Activated naive CD8-positive, alpha-beta T cell treated with anti-CD3 and anti-CD28 coated beads for 36 hours (primary cell): ENCODE data around the gene MMP28. TPM values are rescaled to one million over a fixed set of nuclear protein-coding genes. Genes with fewer than 3 reads are reported as not detected.
A peak's percentile ranks its signal among the peaks of the same experiment; 100 is the strongest.

Experiments
- DNase-seq: peaks from one replicate; pipeline ENCODE4 v3.0.0; 2021
- H3K27ac Mint-ChIP-seq: one replicate; pipeline ENCODE4 v1.8.0; 2022; ENCODE audit warnings: mild to moderate bottlenecking, moderate library complexity, mixed read lengths
- H3K27me3 Mint-ChIP-seq: one replicate; pipeline ENCODE4 v1.8.0; 2022; ENCODE audit warnings: mild to moderate bottlenecking, mixed read lengths
- H3K36me3 Mint-ChIP-seq: one replicate; pipeline ENCODE4 v1.8.0; 2021; ENCODE audit warnings: mild to moderate bottlenecking, mixed read lengths
- H3K4me1 Mint-ChIP-seq: one replicate; pipeline ENCODE4 v1.8.0; 2021; ENCODE audit warnings: mixed read lengths
- H3K4me3 Mint-ChIP-seq: one replicate; pipeline ENCODE4 v1.8.0; 2022; ENCODE audit warnings: mild to moderate bottlenecking, moderate library complexity, mixed read lengths
- H3K9me3 Mint-ChIP-seq: one replicate; pipeline ENCODE4 v1.8.0; 2022; ENCODE audit warnings: mixed read lengths
- total RNA-seq, 2 experiments: library from RNA; stranded (reverse); gene quantifications; one replicate each; pipeline ENCODE4 v1.2.3, GENCODE V29; 2021

Gene MMP28
- total RNA-seq, 2 experiments from 2014 or later = 0.21 to 0.50 TPM

DNA sequence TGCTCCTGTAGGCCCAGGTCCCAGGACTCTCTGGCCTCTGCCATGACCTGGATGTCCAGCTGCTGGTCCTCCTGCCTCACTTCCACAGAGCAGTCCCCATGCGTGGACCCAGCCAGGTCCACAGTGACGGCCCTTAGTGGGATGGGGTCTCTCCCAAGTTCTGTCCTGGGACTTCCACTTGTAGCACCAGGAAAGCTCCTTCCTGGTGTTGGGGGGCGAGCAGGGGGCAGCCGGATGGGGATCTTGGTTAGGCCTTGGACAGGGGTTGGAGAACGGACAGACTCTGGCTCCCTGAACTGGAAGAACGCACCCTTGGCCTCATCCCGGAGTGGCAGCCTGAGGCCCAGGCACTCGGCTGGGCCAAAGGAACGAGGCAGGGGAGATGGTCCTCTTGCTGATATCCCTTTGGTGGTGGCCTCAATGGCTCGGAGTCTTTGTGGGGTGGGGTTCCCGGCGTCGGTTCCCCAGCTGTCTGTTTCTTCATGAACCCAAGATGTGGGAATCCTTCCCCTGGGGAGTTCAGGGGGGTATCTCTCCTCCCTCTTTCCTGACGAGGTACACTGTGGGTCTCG, 49.6 kb downstream of the MMP28 start:
- no peak overlapping the region for H3K27ac Mint-ChIP-seq
- H3K4me1 Mint-ChIP-seq = peaks cover 35% of the 10 kb centered on the region
- H3K36me3 Mint-ChIP-seq = no peaks in the 10 kb centered on the region
- H3K9me3 Mint-ChIP-seq = no peaks in the 10 kb centered on the region
- no peak overlapping the region for H3K4me3 Mint-ChIP-seq
- peaks cover 51% of the 10 kb centered on the region for H3K27me3 Mint-ChIP-seq
- no peak for DNase-seq

- Mint-ChIP-seq H3K36me3 (no peaks in the 10 kb centered on the region), H3K9me3 (no peaks in the 10 kb centered on the region), H3K4me1 (peaks cover 30% of the 10 kb centered on the region), H3K27me3 (peaks cover 48% of the 10 kb centered on the region), H3K4me3 (no peak overlapping the region), H3K27ac (no peak overlapping the region)
- DNase-seq = no peak
Measured at GRCh38 chr17:35745246-35745645, 50.2 kb downstream of the MMP28 start.

GRCh38 chr17:35744830-35745229, 50.6 kb downstream of the MMP28 start:
- Mint-ChIP-seq H3K4me3 (no peak overlapping the region), H3K4me1 (peaks cover 28% of the 10 kb centered on the region), H3K27me3 (peaks cover 48% of the 10 kb centered on the region), H3K27ac (no peak overlapping the region), H3K9me3 (no peaks in the 10 kb centered on the region), H3K36me3 (no peaks in the 10 kb centered on the region)
- no peak for DNase-seq

DNA sequence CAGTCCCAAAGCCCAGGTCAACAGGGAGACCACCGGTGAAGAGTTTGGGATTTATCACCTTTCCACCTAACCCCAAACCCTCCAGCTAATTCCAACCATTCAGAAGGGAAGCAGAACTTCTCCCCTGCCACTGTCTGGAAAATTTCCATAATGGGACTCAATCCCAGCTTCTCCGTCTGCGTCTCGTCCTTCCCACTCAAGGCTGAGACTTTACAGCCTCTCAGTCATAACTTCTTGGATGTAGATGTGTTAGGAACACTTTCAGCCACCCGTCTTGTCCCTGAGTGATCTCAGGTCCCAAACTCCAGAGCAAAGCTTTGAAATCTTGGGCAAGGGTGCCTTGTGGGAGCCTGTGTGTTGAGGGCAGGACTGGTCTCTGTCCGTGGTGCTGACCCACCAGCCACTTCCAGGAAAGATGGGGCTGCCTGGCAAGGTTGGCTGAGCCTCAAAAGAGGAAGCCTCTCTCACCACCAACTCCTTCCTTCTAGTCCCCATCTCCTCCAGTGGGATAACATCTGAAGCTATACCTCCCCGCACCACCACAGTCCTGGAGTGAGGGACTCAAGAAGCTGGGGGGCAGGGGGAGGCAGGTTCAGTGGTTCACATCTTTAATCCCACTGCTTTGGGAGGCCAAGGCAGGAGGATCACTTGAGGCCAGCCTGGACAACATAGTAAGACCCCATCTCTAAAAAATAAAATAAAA, 51.7 kb downstream of the MMP28 start:
- no peak for DNase-seq
- no peaks in the 10 kb centered on the region for H3K9me3 Mint-ChIP-seq
- no peaks in the 10 kb centered on the region for H3K36me3 Mint-ChIP-seq
- H3K27me3 Mint-ChIP-seq = peaks cover 42% of the 10 kb centered on the region
- H3K4me1 Mint-ChIP-seq = peaks cover 20% of the 10 kb centered on the region
- H3K27ac Mint-ChIP-seq = no peak overlapping the region
- H3K4me3 Mint-ChIP-seq = no peak overlapping the region

GRCh38 chr17:35742896-35743477, 52.5 kb downstream of the MMP28 start:
- Mint-ChIP-seq H3K4me1 (peaks cover 12% of the 10 kb centered on the region), H3K36me3 (no peaks in the 10 kb centered on the region), H3K27me3 (peaks cover 38% of the 10 kb centered on the region), H3K9me3 (no peaks in the 10 kb centered on the region), H3K27ac (no peak overlapping the region), H3K4me3 (no peak overlapping the region)
- DNase-seq = no peak

- no peak for DNase-seq
- Mint-ChIP-seq H3K9me3 (no peaks in the 10 kb centered on the region), H3K27ac (no peak overlapping the region), H3K27me3 (peaks cover 38% of the 10 kb centered on the region), H3K36me3 (no peaks in the 10 kb centered on the region), H3K4me1 (peaks cover 7% of the 10 kb centered on the region), H3K4me3 (no peak overlapping the region)
Measured at GRCh38 chr17:35742496-35742895, 52.9 kb downstream of the MMP28 start.

- Mint-ChIP-seq H3K9me3 (no peaks in the 10 kb centered on the region), H3K27me3 (peaks cover 38% of the 10 kb centered on the region), H3K4me3 (peak overlapping the region; percentile 50), H3K4me1 (peaks cover 5% of the 10 kb centered on the region), H3K27ac (no peak overlapping the region), H3K36me3 (no peaks in the 10 kb centered on the region)
- DNase-seq = peak; percentile 54
Measured at GRCh38 chr17:35740997-35741931, 54.2 kb downstream of the MMP28 start.

DNA sequence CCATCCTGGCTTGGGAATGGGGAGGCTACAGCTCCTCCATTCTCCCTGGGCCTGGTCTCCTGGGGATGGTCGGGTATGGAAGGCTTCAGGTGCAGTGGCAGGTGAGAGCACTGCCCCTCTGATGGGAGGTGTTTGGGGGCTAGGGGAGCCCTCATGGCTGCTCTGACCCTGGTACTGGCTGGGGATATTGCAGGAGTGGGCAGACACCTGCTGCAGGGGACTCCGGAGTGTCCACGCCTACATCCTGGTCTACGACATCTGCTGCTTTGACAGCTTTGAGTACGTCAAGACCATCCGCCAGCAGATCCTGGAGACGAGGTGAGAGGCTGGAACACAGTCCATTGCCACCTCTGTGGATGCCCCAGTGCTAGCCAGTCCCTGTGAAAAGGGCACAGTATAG, 55.2 kb downstream of the MMP28 start:
- Mint-ChIP-seq H3K4me3 (no peak overlapping the region), H3K27ac (no peak overlapping the region), H3K27me3 (peaks cover 38% of the 10 kb centered on the region), H3K9me3 (no peaks in the 10 kb centered on the region), H3K36me3 (no peaks in the 10 kb centered on the region), H3K4me1 (peaks cover 5% of the 10 kb centered on the region)
- no peak for DNase-seq

DNA sequence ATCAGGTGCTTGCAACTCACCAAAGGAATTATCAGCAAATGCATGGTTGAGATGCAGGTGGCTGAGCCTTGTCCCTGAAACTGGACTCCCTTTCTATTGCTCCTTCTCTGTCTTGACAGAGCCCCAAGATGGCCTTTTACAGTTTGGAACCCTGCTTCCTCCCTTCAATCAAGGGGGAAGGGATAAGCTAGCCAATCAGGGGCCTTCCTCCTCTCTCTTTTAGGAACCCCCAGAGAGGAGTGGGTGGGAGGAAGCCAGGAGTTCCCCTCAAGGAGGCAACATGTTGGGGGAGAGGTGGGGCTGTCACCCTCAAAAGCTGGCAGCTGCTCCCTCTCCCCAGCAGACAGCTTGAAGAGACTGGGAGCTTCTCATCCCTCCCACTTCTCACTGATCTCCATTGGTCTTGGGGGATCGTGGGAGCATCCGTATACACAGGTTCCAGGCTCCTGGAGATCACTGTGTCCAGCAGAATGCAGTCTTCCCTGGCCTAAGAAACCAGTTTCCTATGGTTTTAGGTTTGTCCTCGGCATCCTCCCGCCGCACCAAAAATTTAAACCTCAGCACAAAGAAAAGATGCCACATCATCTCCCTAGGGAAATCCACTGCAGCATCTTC, 56.8 kb downstream of the MMP28 start:
- H3K4me1 Mint-ChIP-seq = peaks cover 5% of the 10 kb centered on the region
- H3K27me3 Mint-ChIP-seq = peaks cover 34% of the 10 kb centered on the region
- H3K9me3 Mint-ChIP-seq = no peaks in the 10 kb centered on the region
- H3K36me3 Mint-ChIP-seq = no peaks in the 10 kb centered on the region
- no peak for DNase-seq
- H3K4me3 Mint-ChIP-seq = no peak overlapping the region
- H3K27ac Mint-ChIP-seq = no peak overlapping the region

DNA sequence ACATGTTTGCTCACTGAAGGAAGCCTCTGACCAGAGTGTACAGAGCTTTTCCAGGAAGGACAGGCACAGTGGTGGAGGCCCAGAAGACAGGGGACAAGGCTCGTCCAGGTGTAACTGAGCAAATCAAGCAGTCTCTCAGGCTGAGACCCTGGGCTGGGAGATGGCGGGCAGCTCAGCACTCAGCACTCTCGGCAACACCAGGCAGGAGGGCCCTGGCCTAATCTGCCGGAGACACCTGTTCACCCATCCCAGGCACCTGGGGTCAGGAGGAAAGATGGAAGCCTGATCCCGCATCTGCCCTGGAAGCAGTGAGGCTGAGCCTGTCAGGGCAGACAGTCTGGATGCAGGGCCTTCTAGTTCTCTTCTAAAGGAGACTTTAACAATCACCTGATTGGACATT, 59.2 kb downstream of the MMP28 start:
- Mint-ChIP-seq H3K36me3 (no peaks in the 10 kb centered on the region), H3K4me1 (no peaks in the 10 kb centered on the region), H3K27me3 (peaks cover 13% of the 10 kb centered on the region), H3K4me3 (no peak overlapping the region), H3K9me3 (no peaks in the 10 kb centered on the region), H3K27ac (no peak overlapping the region)
- no peak for DNase-seq

DNA sequence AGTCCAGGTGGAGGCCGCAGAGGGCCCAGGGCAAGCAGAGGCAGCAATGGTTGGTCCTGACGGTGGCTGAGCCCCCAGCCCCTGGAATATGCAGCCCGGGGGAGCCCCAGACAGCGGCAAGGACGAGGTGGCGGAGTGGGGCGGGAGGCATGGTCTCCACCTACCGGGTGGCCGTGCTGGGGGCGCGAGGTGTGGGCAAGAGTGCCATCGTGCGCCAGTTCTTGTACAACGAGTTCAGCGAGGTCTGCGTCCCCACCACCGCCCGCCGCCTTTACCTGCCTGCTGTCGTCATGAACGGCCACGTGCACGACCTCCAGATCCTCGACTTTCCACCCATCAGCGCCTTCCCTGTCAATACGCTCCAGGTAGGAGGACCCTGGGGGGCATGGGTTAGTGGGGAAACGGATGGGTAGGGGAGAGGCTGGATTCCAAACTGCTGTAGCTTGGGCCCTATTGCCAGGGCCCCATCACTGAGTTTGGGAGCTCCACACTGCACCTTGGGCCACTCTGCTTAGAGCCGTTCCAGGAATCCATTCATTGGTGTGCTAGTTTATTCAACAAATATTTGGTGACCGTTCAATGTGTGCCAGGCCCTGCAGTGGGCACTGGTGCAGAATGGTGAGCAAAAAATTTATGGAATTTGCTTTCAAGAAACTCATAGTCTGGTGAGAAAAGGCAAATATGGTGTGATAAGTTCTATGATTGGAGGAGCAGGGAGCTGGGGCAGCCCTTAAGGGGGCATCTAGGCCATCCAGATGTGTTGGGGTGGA, 60.2 kb downstream of the MMP28 start:
- H3K27ac Mint-ChIP-seq = peak overlapping the region; percentile 2

DNA sequence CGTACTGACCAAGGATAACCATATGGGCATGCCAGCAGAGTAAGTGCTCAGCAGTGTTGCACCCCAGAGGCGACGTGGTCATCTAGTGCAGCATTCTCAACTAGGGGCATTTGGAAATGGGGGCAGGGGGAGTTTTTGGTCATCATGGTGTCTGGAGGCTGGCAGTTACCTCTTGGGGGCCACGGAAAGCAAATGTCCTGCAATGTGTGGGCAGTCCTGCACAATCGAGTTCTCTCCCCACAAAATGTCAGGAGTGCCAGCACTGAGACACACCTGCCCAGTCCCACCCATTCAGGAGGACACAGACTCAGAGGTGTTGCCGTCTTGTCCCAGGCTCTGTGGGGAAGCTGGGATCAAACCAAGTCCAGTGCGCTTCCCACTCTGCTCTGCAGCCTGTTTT, 61.0 kb downstream of the MMP28 start:
- Mint-ChIP-seq H3K36me3 (peaks cover 8% of the 10 kb centered on the region), H3K4me1 (peaks cover 10% of the 10 kb centered on the region), H3K4me3 (no peak overlapping the region), H3K9me3 (no peaks in the 10 kb centered on the region), H3K27me3 (no peaks in the 10 kb centered on the region), H3K27ac (no peak overlapping the region)
- DNase-seq = no peak

More for the DNA sequence above, 60.2 kb downstream of the MMP28 start:
- Mint-ChIP-seq H3K27me3 (peaks cover 8% of the 10 kb centered on the region), H3K36me3 (peaks cover 8% of the 10 kb centered on the region), H3K9me3 (no peaks in the 10 kb centered on the region), H3K4me3 (no peak overlapping the region), H3K4me1 (peaks cover 10% of the 10 kb centered on the region)
- DNase-seq = no peak

GRCh38 chr17:35733366-35733765, 62.1 kb downstream of the MMP28 start:
- no peaks in the 10 kb centered on the region for H3K27me3 Mint-ChIP-seq
- H3K27ac Mint-ChIP-seq = no peak overlapping the region
- no peaks in the 10 kb centered on the region for H3K9me3 Mint-ChIP-seq
- DNase-seq = no peak
- H3K36me3 Mint-ChIP-seq = peaks cover 8% of the 10 kb centered on the region
- H3K4me3 Mint-ChIP-seq = no peak overlapping the region
- peaks cover 12% of the 10 kb centered on the region for H3K4me1 Mint-ChIP-seq

- Mint-ChIP-seq H3K27ac (no peak overlapping the region), H3K4me1 (peaks cover 12% of the 10 kb centered on the region), H3K9me3 (no peaks in the 10 kb centered on the region), H3K36me3 (peaks cover 8% of the 10 kb centered on the region), H3K4me3 (peak overlapping the region; percentile 66), H3K27me3 (no peaks in the 10 kb centered on the region)
- no peak for DNase-seq
Measured at GRCh38 chr17:35732806-35733136, 62.7 kb downstream of the MMP28 start.
